Spleen (tissue), 11 donors: ENCODE data around the gene HORMAD1. TPM values are rescaled to one million over a fixed set of nuclear protein-coding genes. Genes with fewer than 3 reads are reported as not detected.
A peak's percentile ranks its signal among the peaks of the same experiment; 100 is the strongest.

Source experiments
- DNase-seq: peaks from one replicate; pipeline ENCODE4 v3.0.0-alpha.2; 2020
- H3K27ac ChIP-seq, 8 donors: fragments of 200-600 bp; sonication (generic) in 7 of 8; 1 replicate in 4 of 8; 2 replicates in 4 of 8; pipeline versions ENCODE4 v1.5.0 to v1.8.0; 2016 to 2021; ENCODE audit warnings: inconsistent platforms in 4 of 8, mild to moderate bottlenecking in 4 of 8, moderate library complexity in 1 of 8
- H3K27me3 ChIP-seq, 7 donors: fragments of 200-600 bp; sonication (generic) in 6 of 7; replicated peaks in 1 of 7; 1 replicate in 4 of 7; 2 replicates in 3 of 7; pipeline versions ENCODE4 v1.5.0 to v1.8.0; 2016 to 2021; ENCODE audit warnings: inconsistent platforms in 3 of 7, mild to moderate bottlenecking in 1 of 7
- H3K36me3 ChIP-seq, 6 donors: fragments of 200-600 bp; sonication (generic) in 5 of 6; 1 replicate in 4 of 6; 2 replicates in 2 of 6; pipeline versions ENCODE4 v1.5.0 to v1.8.0; 2016 to 2021; ENCODE audit warnings: inconsistent platforms in 2 of 6
- H3K4me1 ChIP-seq, 6 donors: fragments of 200-600 bp; sonication (generic) in 5 of 6; 1 replicate in 3 of 6; 2 replicates in 3 of 6; pipeline versions ENCODE4 v1.5.0 to v1.8.0; 2016 to 2021; ENCODE audit warnings: inconsistent platforms in 3 of 6
- H3K4me3 ChIP-seq, 8 donors: fragments of 200-600 bp; sonication (generic) in 7 of 8; 1 replicate in 4 of 8; 2 replicates in 4 of 8; pipeline versions ENCODE4 v1.5.0 to v1.8.0; 2016 to 2021; ENCODE audit warnings: inconsistent platforms in 4 of 8, mild to moderate bottlenecking in 4 of 8, moderate library complexity in 2 of 8
- H3K9me3 ChIP-seq, 8 donors: fragments of 200-600 bp; sonication (generic) in 7 of 8; 1 replicate in 4 of 8; 2 replicates in 4 of 8; pipeline versions ENCODE4 v1.5.0 to v1.8.0; 2016 to 2021; ENCODE audit warnings: inconsistent platforms in 4 of 8
- CTCF ChIP-seq, 11 experiments: fragments of 200-600 bp in 7 of 11; fragments of 450-650 bp in 4 of 11; sonication (generic) in 4 of 11; IDR thresholded peaks in 8 of 11; conservative IDR thresholded peaks in 3 of 11; 1 replicate in 7 of 11; 2 replicates in 4 of 11; pipeline versions ENCODE4 v1.4.0 to v1.8.0; 2016 to 2021; ENCODE audit warnings: antibody characterized with exemption in 11 of 11, inconsistent platforms in 4 of 11, mild to moderate bottlenecking in 1 of 11
- POLR2A ChIP-seq, 3 donors: fragments of 450-650 bp; IDR thresholded peaks; one replicate each; pipeline ENCODE4 v1.5.1; 2017; ENCODE audit warnings: antibody characterized with exemption in 3 of 3, mild to moderate bottlenecking in 1 of 3
- POLR2AphosphoS5 ChIP-seq, 3 donors: sonication (generic); formaldehyde crosslinking; IDR thresholded peaks; one replicate each; pipeline ENCODE4 v1.5.1; 2017; ENCODE audit warnings: antibody characterized with exemption in 3 of 3
- WGBS, 5 donors: extraction: QIAGEN DNeasy Blood & Tissue Kit in 3 of 5; methylation state at CpG; one replicate each; pipeline versions ENCODE4 v1.1.5 to v1.1.7; 2013 to 2018; 5-methylcytosine and 5-hydroxymethylcytosine counted together
- intact Hi-C: fragments of 100-400 bp; cut with DNase I; formaldehyde crosslinking; loops from one replicate; pipeline ENCODE4 v1.15.0; 2023; ENCODE audit warnings: low total_unique reads
- polyA plus RNA-seq, 3 donors: library from polyadenylated mRNA; stranded (reverse); fragments of 200-250 nt; gene quantifications; one replicate each; pipeline ENCODE4 v1.2.1, GENCODE V29; 2013
- total RNA-seq, 7 donors: library from RNA; depleted of rRNA in 3 of 7; stranded (reverse); fragments of >200 nt in 3 of 7; fragmentation: NEBNext Ultra II Directional in 4 of 7; extraction: Animal tissue kit (Norgen Biotek cat#: 25700) in 4 of 7; gene quantifications; one replicate each; pipeline versions ENCODE4 v1.1.0 to v1.2.1, GENCODE V29; 2016 to 2021
- donor health status: healthy with polysubstance abuse.
- donor health status: DM: no; HTN: no; CAD: no; lungs with moderate emphysema.
- donor health status: DM: no; HTN: no; CAD: no.
- donor health status: Bipolar disorder and iron deficiency.
- donor health status: healthy.
- donor health status: DM: no; HTN: no; CAD: no.
- donor health status: DM: yes; HTN: yes; CAD: no.

Gene HORMAD1
- total and polyA plus RNA-seq, 10 donors: 0.41 to 14.1 (median 4.2) TPM

GRCh38 chr1:150762552-150762951 lies 41.9 kb upstream of the HORMAD1 start:
- Histone ChIP-seq H3K36me3 (peaks cover 0 to 61% (median 19%) of the 10 kb centered on the region in 6 donors), H3K27ac (peak overlapping the region in 7 of 8 donors; percentile 12 to 92 (median 88)), H3K27me3 (no peaks in the 10 kb centered on the region), H3K9me3 (no peaks in the 10 kb centered on the region), H3K4me1 (peaks cover 34 to 85% (median 58%) of the 10 kb centered on the region in 6 donors), H3K4me3 (peak overlapping the region in 6 of 8 donors; percentile 42 to 75 (median 50))
- TF ChIP-seq POLR2AphosphoS5 (IDR thresholded peaks at IDR 0.05) (no peak), CTCF (IDR thresholded peaks at IDR 0.05 in 8 of 11, conservative IDR thresholded peaks at IDR 0.05 in 3 of 11) (no peak), POLR2A (IDR thresholded peaks at IDR 0.05) (no peak)
- intact Hi-C loops: no loop called here
- no peak for DNase-seq
- 53 to 69% (median 67%) methylated on average over 2 of the region's 2 CpGs for WGBS, 5 donors

- H3K27me3 ChIP-seq: no peaks in the 10 kb centered on the region
- peaks cover 0 to 68% (median 26%) of the 10 kb centered on the region in 6 donors for H3K36me3 ChIP-seq
- no peaks in the 10 kb centered on the region for H3K9me3 ChIP-seq
- intact Hi-C loops: no loop called here
- H3K4me3 ChIP-seq: peak overlapping the region in 5 of 8 donors; percentile 12 to 75 (median 52)
- WGBS, 5 donors: 61 to 84% (median 79%) methylated on average over 1 of the region's 1 CpG
- TF ChIP-seq POLR2A (IDR thresholded peaks at IDR 0.05): no peak
- no peak for TF ChIP-seq POLR2AphosphoS5 (IDR thresholded peaks at IDR 0.05)
- no peak for DNase-seq
- peak overlapping the region in 7 of 8 donors; percentile 12 to 92 (median 88) for H3K27ac ChIP-seq
- H3K4me1 ChIP-seq: peaks cover 34 to 86% (median 58%) of the 10 kb centered on the region in 6 donors
These were observed 41.1 kb upstream of the HORMAD1 start for GRCh38 chr1:150761801-150762200.

GRCh38 chr1:150760013-150760412 lies 39.3 kb upstream of the HORMAD1 start:
- WGBS, 5 donors: 49 to 60% (median 60%) methylated on average over 3 of the region's 3 CpGs
- intact Hi-C loops: no loop called here
- H3K4me3 ChIP-seq: peak overlapping the region in 1 of 8 donors; percentile 75
- H3K4me1 ChIP-seq: peaks cover 34 to 75% (median 50%) of the 10 kb centered on the region in 6 donors
- DNase-seq: no peak
- peaks cover 0 to 86% (median 44%) of the 10 kb centered on the region in 6 donors for H3K36me3 ChIP-seq
- no peaks in the 10 kb centered on the region for H3K27me3 ChIP-seq
- peak in 1 of 11 experiments; percentile 7 for TF ChIP-seq CTCF (IDR thresholded peaks at IDR 0.05 in 8 of 11, conservative IDR thresholded peaks at IDR 0.05 in 3 of 11)
- no peak for TF ChIP-seq POLR2A (IDR thresholded peaks at IDR 0.05)
- no peak for TF ChIP-seq POLR2AphosphoS5 (IDR thresholded peaks at IDR 0.05)
- no peaks in the 10 kb centered on the region for H3K9me3 ChIP-seq
- H3K27ac ChIP-seq: peak overlapping the region in 6 of 8 donors; percentile 42 to 92 (median 88)

GRCh38 chr1:150753416-150753815 lies 32.7 kb upstream of the HORMAD1 start:
- intact Hi-C loops: no loop called here
- no peak overlapping the region for H3K4me3 ChIP-seq
- no peak for DNase-seq
- H3K9me3 ChIP-seq: no peaks in the 10 kb centered on the region
- WGBS, 5 donors: 72 to 94% (median 90%) methylated on average over 2 of the region's 2 CpGs
- TF ChIP-seq POLR2AphosphoS5 (IDR thresholded peaks at IDR 0.05): no peak
- no peak for TF ChIP-seq CTCF (IDR thresholded peaks at IDR 0.05 in 8 of 11, conservative IDR thresholded peaks at IDR 0.05 in 3 of 11)
- no peak for TF ChIP-seq POLR2A (IDR thresholded peaks at IDR 0.05)
- peaks cover 0 to 100% (median 93%) of the 10 kb centered on the region in 6 donors for H3K36me3 ChIP-seq
- no peaks in the 10 kb centered on the region for H3K27me3 ChIP-seq
- peaks cover 0 to 11% (median 0%) of the 10 kb centered on the region in 6 donors for H3K4me1 ChIP-seq
- H3K27ac ChIP-seq: no peak overlapping the region
